ENCODE data around the gene PFN4. TPM values are rescaled to one million over a fixed set of nuclear protein-coding genes. Genes with fewer than 3 reads are reported as not detected.
"Not testable (repeated sequence)": the region's sequence is repeated elsewhere in the genome, so short reads cannot be mapped to it uniquely, and the experiment has no call there.

PFN4 gene
- total RNA-seq, 1 donor = 0.45 TPM

DNA sequence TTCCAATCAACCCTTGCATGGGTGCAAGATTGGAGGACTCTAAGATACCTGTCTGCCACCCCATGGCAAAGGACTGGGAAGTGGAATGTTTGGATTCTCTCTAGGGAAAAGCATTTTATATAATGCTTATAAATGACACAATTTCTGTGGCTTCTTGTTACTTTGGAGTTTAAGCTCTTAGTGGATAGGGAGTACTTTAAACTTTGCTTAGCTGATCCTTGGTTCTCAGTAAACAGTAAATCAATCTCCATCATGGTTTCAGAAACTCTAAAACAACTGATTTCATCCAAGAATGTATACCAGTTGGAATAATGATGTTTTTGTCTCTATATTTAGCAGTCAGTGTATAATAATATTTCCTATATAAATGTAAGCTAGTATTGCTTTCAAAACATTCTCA is 37.6 kb upstream of the PFN4 start:
- TF ChIP-seq, protein P1, sequence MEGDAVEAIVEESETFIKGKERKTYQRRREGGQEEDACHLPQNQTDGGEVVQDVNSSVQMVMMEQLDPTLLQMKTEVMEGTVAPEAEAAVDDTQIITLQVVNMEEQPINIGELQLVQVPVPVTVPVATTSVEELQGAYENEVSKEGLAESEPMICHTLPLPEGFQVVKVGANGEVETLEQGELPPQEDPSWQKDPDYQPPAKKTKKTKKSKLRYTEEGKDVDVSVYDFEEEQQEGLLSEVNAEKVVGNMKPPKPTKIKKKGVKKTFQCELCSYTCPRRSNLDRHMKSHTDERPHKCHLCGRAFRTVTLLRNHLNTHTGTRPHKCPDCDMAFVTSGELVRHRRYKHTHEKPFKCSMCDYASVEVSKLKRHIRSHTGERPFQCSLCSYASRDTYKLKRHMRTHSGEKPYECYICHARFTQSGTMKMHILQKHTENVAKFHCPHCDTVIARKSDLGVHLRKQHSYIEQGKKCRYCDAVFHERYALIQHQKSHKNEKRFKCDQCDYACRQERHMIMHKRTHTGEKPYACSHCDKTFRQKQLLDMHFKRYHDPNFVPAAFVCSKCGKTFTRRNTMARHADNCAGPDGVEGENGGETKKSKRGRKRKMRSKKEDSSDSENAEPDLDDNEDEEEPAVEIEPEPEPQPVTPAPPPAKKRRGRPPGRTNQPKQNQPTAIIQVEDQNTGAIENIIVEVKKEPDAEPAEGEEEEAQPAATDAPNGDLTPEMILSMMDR (IDR thresholded peaks at IDR 0.05; ENCODE audit: insufficient read depth, low read length) = no peak
- DNase-seq (ENCODE audit: low read depth) = no peak

DNA sequence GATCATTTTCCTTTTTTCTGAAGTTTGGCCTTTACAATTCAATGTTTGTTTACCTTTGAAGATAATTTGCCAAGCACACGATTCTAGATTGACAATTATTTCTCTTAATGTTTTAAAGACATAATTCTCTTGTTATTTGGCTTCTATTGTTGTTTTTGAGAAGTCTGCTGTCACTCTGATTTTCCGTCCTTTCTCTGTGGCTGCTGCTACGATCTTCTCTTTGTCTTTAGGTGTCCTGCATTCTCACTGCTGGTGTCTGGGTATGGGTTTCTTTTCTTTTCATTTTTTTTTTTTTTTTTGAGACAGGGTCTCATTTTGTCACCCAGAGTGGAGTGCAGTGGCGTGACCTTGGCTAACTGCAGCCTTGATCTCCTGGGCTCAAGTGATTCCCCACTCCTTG is 36.6 kb upstream of the PFN4 start:
- no peak overlapping the region for H3K4me3 ChIP-seq (ENCODE audit: low read depth, low read length)
- no peak for DNase-seq (ENCODE audit: low read depth)
- TF ChIP-seq, protein P1 (IDR thresholded peaks at IDR 0.05; ENCODE audit: insufficient read depth, low read length) = no peak

More for the DNA sequence above, 37.6 kb upstream of the PFN4 start:
- no peak overlapping the region for H3K4me3 ChIP-seq (ENCODE audit: low read depth, low read length)

DNA sequence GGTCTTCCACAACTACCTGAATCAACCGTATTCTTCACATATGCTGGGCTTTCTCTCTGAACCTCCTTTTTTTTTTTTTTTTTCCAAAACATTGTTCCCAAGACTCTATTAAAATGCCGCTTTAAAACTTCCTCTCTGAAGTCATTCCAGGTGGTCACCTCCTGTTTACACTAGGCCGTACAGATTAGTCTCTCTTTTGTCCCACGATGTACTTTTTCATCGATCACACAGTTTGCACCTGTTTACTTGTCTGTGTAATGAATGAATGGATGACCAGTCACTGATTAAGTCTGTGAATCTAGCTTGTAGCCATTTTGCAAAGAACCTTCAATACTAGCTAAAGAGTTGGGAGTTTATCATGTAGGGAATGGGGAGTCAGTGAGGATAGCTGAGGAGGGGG is 35.0 kb upstream of the PFN4 start:
- H3K4me3 ChIP-seq (ENCODE audit: low read depth, low read length) = no peak overlapping the region
- TF ChIP-seq, protein P1 (IDR thresholded peaks at IDR 0.05; ENCODE audit: insufficient read depth, low read length) = no peak
- DNase-seq (ENCODE audit: low read depth) = no peak

DNA sequence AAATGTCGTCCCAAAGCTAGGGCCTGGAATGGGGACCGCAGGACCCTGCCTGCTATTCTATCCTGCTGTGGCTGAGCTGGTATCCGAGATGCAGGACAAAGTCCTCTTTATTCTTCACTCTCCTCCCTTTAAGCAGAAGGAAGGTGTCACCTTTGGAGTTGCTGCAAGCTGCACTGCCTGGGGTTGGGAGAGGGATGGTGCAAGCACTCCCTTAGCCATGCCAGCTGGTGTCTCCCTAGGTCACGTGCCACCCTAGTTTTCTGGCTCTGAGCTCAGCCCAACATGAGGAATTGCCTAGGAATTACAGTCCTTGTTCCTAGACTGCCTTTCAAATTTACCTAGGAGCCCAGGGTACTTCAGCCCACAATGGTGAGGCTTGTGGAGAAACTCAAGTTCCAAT is 30.3 kb upstream of the PFN4 start:
- DNase-seq (ENCODE audit: low read depth) = no peak
- TF ChIP-seq, protein P1 (IDR thresholded peaks at IDR 0.05; ENCODE audit: insufficient read depth, low read length) = no peak
- no peak overlapping the region for H3K4me3 ChIP-seq (ENCODE audit: low read depth, low read length)

DNA sequence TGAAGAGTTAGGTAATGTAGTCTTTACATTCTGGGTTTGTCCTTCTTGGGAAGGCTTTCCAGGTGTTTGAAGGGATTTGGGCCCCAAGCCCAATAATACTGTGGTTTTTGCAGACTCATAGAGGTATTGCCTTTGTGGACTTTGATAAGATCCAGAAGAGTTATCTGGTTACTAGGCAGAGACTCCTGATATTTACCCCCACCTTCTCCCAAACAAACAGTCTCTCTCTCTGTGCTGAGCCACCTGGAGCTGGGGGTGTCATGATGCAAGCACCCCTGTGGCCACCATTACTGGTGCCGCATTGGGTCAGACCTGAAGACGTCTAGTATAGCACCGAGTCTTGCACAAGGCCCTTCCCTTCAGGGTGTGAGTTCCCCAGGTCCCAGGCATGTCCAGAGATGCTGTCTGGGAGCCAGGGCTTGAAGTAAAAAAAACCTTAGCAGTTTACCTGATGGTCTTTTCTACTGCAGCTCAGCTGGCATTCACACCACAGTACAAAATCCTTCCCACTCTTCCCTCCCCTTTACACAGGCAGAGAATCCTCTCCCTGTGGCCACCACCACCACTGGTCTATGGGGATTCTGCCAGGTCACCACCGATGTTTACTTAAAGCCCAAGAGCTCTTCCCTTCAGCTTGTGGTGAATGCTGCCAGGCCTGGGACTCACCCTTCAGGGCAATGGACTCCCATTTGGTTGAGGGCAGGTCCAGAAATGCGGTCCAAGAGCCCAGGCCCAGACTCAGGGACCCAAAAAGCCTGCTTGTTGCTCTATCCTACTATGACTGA is 29.5 kb upstream of the PFN4 start:
- H3K4me3 ChIP-seq (ENCODE audit: low read depth, low read length) = no peak overlapping the region
- no peak for DNase-seq (ENCODE audit: low read depth)
- TF ChIP-seq, protein P1 (IDR thresholded peaks at IDR 0.05; ENCODE audit: insufficient read depth, low read length) = no peak

DNA sequence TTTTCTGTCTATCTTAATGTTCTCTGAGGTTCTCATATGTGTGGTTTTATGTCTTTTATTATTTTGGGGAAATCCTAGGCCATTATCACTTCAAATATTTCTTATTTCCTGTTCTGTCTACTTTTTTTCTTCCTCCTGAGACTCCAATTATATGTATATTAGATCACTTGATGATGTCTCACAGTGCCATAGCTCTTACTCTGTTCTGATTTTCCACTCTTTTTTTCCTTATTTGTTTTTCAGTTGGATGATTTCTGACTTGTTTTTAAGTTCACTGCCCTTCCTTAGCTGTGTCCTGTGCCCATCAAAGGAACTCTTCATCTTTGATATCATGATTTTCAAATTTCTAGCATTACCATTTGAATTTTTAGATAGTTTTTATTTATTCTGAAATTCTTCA is 24.2 kb upstream of the PFN4 start:
- TF ChIP-seq, protein P1 (IDR thresholded peaks at IDR 0.05; ENCODE audit: insufficient read depth, low read length) = no peak
- DNase-seq (ENCODE audit: low read depth) = no peak
- H3K4me3 ChIP-seq (ENCODE audit: low read depth, low read length) = no peak overlapping the region

DNA sequence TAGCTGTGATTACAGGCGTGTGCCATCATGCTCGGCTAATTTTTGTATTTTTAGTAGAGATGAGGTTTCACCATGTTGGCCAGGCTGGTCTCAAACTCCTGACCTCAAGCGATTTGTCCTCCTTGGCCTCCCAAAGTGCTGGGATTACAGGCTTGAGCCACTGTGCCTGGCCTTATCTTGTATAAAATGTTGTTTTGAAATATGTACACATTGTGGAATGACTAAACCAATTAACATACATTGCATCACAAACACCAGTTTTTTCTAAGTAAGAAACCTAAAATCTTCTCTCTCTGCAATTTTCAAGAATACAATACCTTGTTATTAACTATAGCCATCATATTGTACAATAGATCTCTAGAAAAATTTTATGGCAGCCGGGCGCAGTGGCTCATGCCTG is 17.2 kb upstream of the PFN4 start:
- not testable (repeated sequence) for DNase-seq (ENCODE audit: low read depth); H3K4me3 ChIP-seq (ENCODE audit: low read depth, low read length)
